GM19035 (cell line): ENCODE measurements around the gene RAB17.
"Not testable (repeated sequence)": the region's sequence is repeated elsewhere in the genome, so short reads cannot be mapped to it uniquely, and the experiment has no call there.

Experiments used
- ATAC-seq: cut with Tn5 transposase; IDR thresholded peaks from one replicate; pipeline ENCODE4 v1.9.1; 2021; ENCODE audit not compliant: unreplicated experiment

The RAB17 gene

GRCh38 chr2:237625216-237625705 lies 34.7 kb upstream of the RAB17 start:
- ATAC-seq, result no peak

- no peak for ATAC-seq
Measured at GRCh38 chr2:237624565-237624964, 34.0 kb upstream of the RAB17 start.

GRCh38 chr2:237623428-237624403 lies 33.2 kb upstream of the RAB17 start:
- ATAC-seq, result no peak

GRCh38 chr2:237618449-237618848 lies 27.9 kb upstream of the RAB17 start:
- no peak for ATAC-seq

- no peak for ATAC-seq
Measured at GRCh38 chr2:237617587-237617982, 27.1 kb upstream of the RAB17 start.

GRCh38 chr2:237616734-237617586 lies 26.4 kb upstream of the RAB17 start:
- no peak for ATAC-seq

GRCh38 chr2:237616373-237616733 lies 25.8 kb upstream of the RAB17 start:
- ATAC-seq, result no peak

- no peak for ATAC-seq
Measured at GRCh38 chr2:237615631-237616249, 25.2 kb upstream of the RAB17 start.

GRCh38 chr2:237614151-237614720 lies 23.7 kb upstream of the RAB17 start:
- no peak for ATAC-seq

GRCh38 chr2:237613679-237614078 lies 23.1 kb upstream of the RAB17 start:
- no peak for ATAC-seq

- no peak for ATAC-seq
Measured at GRCh38 chr2:237612527-237613357, 22.2 kb upstream of the RAB17 start.

GRCh38 chr2:237606522-237606921 lies 16.0 kb upstream of the RAB17 start:
- ATAC-seq, result not testable (repeated sequence)

- no peak for ATAC-seq
Measured at GRCh38 chr2:237604960-237605359, 14.4 kb upstream of the RAB17 start.

GRCh38 chr2:237604391-237604790 lies 13.9 kb upstream of the RAB17 start:
- ATAC-seq, result no peak

- ATAC-seq, result no peak
Measured at GRCh38 chr2:237603718-237604362, 13.3 kb upstream of the RAB17 start.

- no peak for ATAC-seq
Measured at GRCh38 chr2:237603049-237603717, 12.6 kb upstream of the RAB17 start.

- ATAC-seq, result no peak
Measured at GRCh38 chr2:237602409-237602808, 11.9 kb upstream of the RAB17 start.

- ATAC-seq, result no peak
Measured at GRCh38 chr2:237601453-237602116, 11.1 kb upstream of the RAB17 start.
